WTC11 (cell line): Measurements from ENCODE around the gene GSK3B. TPM values are rescaled to one million over a fixed set of nuclear protein-coding genes. Genes with fewer than 3 reads are reported as not detected.

Experiments
- ATAC-seq: fragments of 200-7000 bp; cut with Tn5 transposase; 2 replicates; pipeline ENCODE4 v1.10.0; 2021; ENCODE audit warnings: mild to moderate bottlenecking, moderate library complexity
- CTCF ChIA-PET: fragments of 300-600 bp; sonication (Branson Sonifier 250); formaldehyde crosslinking; loops from one replicate; lab custom pipeline; 2021; ENCODE audit warnings: antibody characterized with exemption; lab: Charles Lee
- POLR2A ChIA-PET: fragments of 350-600 bp; sonication (Branson Sonifier 250); formaldehyde crosslinking; loops from one replicate; lab custom pipeline; 2021; ENCODE audit warnings: antibody characterized with exemption; lab: Charles Lee
- DNase-seq: peaks from one replicate; pipeline ENCODE4 v3.0.0; 2021; ENCODE audit warnings: low spot score
- H3K27ac Mint-ChIP-seq: 2 replicates; pipeline ENCODE4 v1.8.0; 2021; ENCODE audit warnings: mixed read lengths
- H3K27me3 Mint-ChIP-seq: 2 replicates; pipeline ENCODE4 v1.8.0; 2021; ENCODE audit warnings: low read depth, mild to moderate bottlenecking, moderate library complexity, mixed read lengths
- H3K36me3 Mint-ChIP-seq: 2 replicates; pipeline ENCODE4 v1.8.0; 2021; ENCODE audit warnings: mixed read lengths
- H3K4me1 Mint-ChIP-seq: 2 replicates; pipeline ENCODE4 v1.8.0; 2022; ENCODE audit warnings: mixed read lengths
- H3K4me3 Mint-ChIP-seq: 2 replicates; pipeline ENCODE4 v1.8.0; 2021; ENCODE audit warnings: mild to moderate bottlenecking, moderate library complexity, mixed read lengths
- H3K9me3 Mint-ChIP-seq: 2 replicates; pipeline ENCODE4 v1.8.0; 2021; ENCODE audit warnings: mixed read lengths
- ELF4 ChIP-seq: sonication (generic); formaldehyde crosslinking; IDR thresholded peaks from 2 replicates; pipeline ENCODE4 v1.8.1; 2022; ENCODE audit warnings: low read depth, mild to moderate bottlenecking, moderate library complexity, missing genetic modification reagents
- EMX1 ChIP-seq: fragments of 250-450 bp; sonication (Bioruptor Pico); IDR thresholded peaks from 2 replicates; pipeline ENCODE4 v1.8.0; 2021; ENCODE audit warnings: mild to moderate bottlenecking
- ESRRA ChIP-seq: sonication (generic); formaldehyde crosslinking; IDR thresholded peaks from 2 replicates; pipeline ENCODE4 v1.8.1; 2022; ENCODE audit warnings: mild to moderate bottlenecking, missing genetic modification reagents, borderline replicate concordance
- ETV6 ChIP-seq: sonication (generic); formaldehyde crosslinking; IDR thresholded peaks from 2 replicates; pipeline ENCODE4 v1.8.1; 2022; ENCODE audit warnings: mild to moderate bottlenecking, missing genetic modification reagents
- KAT7 ChIP-seq: sonication (generic); formaldehyde crosslinking; IDR thresholded peaks from 2 replicates; pipeline ENCODE4 v1.8.1; 2023; ENCODE audit warnings: missing genetic modification reagents, mild to moderate bottlenecking, borderline replicate concordance
- NR3C1 ChIP-seq: sonication (generic); formaldehyde crosslinking; conservative IDR thresholded peaks from 2 replicates; pipeline ENCODE4 v1.8.1; 2023; ENCODE audit warnings: low read depth, mild to moderate bottlenecking, missing genetic modification reagents
- RORB ChIP-seq: fragments of 250-450 bp; sonication (Bioruptor Pico); IDR thresholded peaks from 2 replicates; pipeline ENCODE4 v1.9.0; 2021; ENCODE audit warnings: mild to moderate bottlenecking
- ZNF263 ChIP-seq: sonication (generic); formaldehyde crosslinking; IDR thresholded peaks from 2 replicates; pipeline ENCODE4 v1.8.1; 2022; ENCODE audit warnings: low read depth, mild to moderate bottlenecking, moderate library complexity, missing genetic modification reagents
- ZNF317 ChIP-seq: sonication (generic); formaldehyde crosslinking; IDR thresholded peaks from 2 replicates; pipeline ENCODE4 v1.8.1; 2023; ENCODE audit warnings: low read depth, mild to moderate bottlenecking, moderate library complexity, missing genetic modification reagents, borderline replicate concordance
- ZNF423 ChIP-seq: fragments of 250-450 bp; sonication (Bioruptor Pico); IDR thresholded peaks from 2 replicates; pipeline ENCODE4 v2.1.2; 2022; ENCODE audit warnings: mild to moderate bottlenecking, moderate library complexity
- total RNA-seq: library from RNA; stranded (reverse); gene quantifications from 3 replicates; pipeline ENCODE4 v1.2.3, GENCODE V29; 2021
- TF ChIP-seq, protein P1 (sequence below): fragments of 250-450 bp; sonication (Bioruptor Pico); IDR thresholded peaks from 2 replicates; pipeline ENCODE4 v2.1.2; 2022; ENCODE audit warnings: mild to moderate bottlenecking, moderate library complexity
- TF ChIP-seq, protein P2 (sequence below): sonication (generic); formaldehyde crosslinking; IDR thresholded peaks from 2 replicates; pipeline ENCODE4 v1.8.1; 2023; ENCODE audit warnings: mild to moderate bottlenecking, missing genetic modification reagents, moderate library complexity
- TF ChIP-seq, protein P3 (sequence below): sonication (generic); formaldehyde crosslinking; IDR thresholded peaks from 2 replicates; pipeline ENCODE4 v1.8.0; 2023; ENCODE audit warnings: missing genetic modification reagents, mild to moderate bottlenecking, borderline replicate concordance
- TF ChIP-seq, protein P4 (sequence below): fragments of 250-450 bp; sonication (Bioruptor Pico); IDR thresholded peaks from 2 replicates; pipeline ENCODE4 v1.8.0; 2021; ENCODE audit warnings: mild to moderate bottlenecking
- TF ChIP-seq, protein P5 (sequence below): sonication (generic); formaldehyde crosslinking; IDR thresholded peaks from 2 replicates; pipeline ENCODE4 v1.8.1; 2022; ENCODE audit warnings: low read depth, missing genetic modification reagents, borderline replicate concordance
- TF ChIP-seq, protein P6 (sequence below): sonication (generic); formaldehyde crosslinking; IDR thresholded peaks from 2 replicates; pipeline ENCODE4 v1.8.0; 2022; ENCODE audit warnings: mild to moderate bottlenecking, missing genetic modification reagents

Gene GSK3B
- total RNA-seq, 1 experiment from 2014 or later, result 48.9 TPM

DNA sequence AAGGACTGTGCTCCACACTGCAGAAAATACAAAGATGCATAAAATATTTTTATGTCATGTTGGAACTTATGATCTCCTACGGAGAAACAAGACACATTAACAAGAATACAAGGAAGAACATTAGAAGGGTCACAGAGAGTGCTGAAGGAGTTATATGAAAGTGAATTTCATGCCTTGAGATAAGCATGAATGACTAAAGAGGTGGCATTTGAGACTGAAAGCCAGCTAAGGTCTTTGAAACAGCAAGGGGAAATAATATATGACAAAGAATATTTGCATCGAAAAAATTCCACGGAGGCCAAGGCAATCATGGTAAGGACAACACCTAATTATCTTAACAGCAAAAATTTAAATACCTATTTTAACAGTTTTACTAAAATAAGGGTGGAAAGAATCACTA, 12.5 kb downstream of the GSK3B start:
- H3K27me3 Mint-ChIP-seq, result no peaks in the 10 kb centered on the region
- no peak overlapping the region for H3K27ac Mint-ChIP-seq
- no peak overlapping the region for H3K4me3 Mint-ChIP-seq
- peaks cover 3% of the 10 kb centered on the region; the same call in 1 of the 2 replicates for H3K36me3 Mint-ChIP-seq
- H3K4me1 Mint-ChIP-seq, result peaks cover 16% of the 10 kb centered on the region
- ATAC-seq (no peak), DNase-seq (no peak)
- TF ChIP-seq ZNF423, result no peak
- no peak for TF ChIP-seq EMX1 (CRISPR knock-in tag)
- TF ChIP-seq, protein P1, sequence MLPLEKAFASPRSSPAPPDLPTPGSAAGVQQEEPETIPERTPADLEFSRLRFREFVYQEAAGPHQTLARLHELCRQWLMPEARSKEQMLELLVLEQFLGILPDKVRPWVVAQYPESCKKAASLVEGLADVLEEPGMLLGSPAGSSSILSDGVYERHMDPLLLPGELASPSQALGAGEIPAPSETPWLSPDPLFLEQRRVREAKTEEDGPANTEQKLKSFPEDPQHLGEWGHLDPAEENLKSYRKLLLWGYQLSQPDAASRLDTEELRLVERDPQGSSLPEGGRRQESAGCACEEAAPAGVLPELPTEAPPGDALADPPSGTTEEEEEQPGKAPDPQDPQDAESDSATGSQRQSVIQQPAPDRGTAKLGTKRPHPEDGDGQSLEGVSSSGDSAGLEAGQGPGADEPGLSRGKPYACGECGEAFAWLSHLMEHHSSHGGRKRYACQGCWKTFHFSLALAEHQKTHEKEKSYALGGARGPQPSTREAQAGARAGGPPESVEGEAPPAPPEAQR (CRISPR knock-in tag), result no peak
- no peak for TF ChIP-seq ESRRA (CRISPR knock-in tag)
- TF ChIP-seq ELF4 (CRISPR knock-in tag), result no peak
- TF ChIP-seq, protein P2, sequence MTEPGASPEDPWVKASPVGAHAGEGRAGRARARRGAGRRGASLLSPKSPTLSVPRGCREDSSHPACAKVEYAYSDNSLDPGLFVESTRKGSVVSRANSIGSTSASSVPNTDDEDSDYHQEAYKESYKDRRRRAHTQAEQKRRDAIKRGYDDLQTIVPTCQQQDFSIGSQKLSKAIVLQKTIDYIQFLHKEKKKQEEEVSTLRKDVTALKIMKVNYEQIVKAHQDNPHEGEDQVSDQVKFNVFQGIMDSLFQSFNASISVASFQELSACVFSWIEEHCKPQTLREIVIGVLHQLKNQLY (CRISPR knock-in tag), result no peak
- TF ChIP-seq, protein P3, sequence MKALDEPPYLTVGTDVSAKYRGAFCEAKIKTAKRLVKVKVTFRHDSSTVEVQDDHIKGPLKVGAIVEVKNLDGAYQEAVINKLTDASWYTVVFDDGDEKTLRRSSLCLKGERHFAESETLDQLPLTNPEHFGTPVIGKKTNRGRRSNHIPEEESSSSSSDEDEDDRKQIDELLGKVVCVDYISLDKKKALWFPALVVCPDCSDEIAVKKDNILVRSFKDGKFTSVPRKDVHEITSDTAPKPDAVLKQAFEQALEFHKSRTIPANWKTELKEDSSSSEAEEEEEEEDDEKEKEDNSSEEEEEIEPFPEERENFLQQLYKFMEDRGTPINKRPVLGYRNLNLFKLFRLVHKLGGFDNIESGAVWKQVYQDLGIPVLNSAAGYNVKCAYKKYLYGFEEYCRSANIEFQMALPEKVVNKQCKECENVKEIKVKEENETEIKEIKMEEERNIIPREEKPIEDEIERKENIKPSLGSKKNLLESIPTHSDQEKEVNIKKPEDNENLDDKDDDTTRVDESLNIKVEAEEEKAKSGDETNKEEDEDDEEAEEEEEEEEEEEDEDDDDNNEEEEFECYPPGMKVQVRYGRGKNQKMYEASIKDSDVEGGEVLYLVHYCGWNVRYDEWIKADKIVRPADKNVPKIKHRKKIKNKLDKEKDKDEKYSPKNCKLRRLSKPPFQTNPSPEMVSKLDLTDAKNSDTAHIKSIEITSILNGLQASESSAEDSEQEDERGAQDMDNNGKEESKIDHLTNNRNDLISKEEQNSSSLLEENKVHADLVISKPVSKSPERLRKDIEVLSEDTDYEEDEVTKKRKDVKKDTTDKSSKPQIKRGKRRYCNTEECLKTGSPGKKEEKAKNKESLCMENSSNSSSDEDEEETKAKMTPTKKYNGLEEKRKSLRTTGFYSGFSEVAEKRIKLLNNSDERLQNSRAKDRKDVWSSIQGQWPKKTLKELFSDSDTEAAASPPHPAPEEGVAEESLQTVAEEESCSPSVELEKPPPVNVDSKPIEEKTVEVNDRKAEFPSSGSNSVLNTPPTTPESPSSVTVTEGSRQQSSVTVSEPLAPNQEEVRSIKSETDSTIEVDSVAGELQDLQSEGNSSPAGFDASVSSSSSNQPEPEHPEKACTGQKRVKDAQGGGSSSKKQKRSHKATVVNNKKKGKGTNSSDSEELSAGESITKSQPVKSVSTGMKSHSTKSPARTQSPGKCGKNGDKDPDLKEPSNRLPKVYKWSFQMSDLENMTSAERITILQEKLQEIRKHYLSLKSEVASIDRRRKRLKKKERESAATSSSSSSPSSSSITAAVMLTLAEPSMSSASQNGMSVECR (CRISPR knock-in tag), result no peak
- no peak for TF ChIP-seq ZNF263 (CRISPR knock-in tag)
- no peak for TF ChIP-seq ZNF317
- TF ChIP-seq ETV6, result no peak
- TF ChIP-seq, protein P4, sequence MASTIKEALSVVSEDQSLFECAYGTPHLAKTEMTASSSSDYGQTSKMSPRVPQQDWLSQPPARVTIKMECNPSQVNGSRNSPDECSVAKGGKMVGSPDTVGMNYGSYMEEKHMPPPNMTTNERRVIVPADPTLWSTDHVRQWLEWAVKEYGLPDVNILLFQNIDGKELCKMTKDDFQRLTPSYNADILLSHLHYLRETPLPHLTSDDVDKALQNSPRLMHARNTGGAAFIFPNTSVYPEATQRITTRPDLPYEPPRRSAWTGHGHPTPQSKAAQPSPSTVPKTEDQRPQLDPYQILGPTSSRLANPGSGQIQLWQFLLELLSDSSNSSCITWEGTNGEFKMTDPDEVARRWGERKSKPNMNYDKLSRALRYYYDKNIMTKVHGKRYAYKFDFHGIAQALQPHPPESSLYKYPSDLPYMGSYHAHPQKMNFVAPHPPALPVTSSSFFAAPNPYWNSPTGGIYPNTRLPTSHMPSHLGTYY (CRISPR knock-in tag), result no peak
- TF ChIP-seq, protein P5, sequence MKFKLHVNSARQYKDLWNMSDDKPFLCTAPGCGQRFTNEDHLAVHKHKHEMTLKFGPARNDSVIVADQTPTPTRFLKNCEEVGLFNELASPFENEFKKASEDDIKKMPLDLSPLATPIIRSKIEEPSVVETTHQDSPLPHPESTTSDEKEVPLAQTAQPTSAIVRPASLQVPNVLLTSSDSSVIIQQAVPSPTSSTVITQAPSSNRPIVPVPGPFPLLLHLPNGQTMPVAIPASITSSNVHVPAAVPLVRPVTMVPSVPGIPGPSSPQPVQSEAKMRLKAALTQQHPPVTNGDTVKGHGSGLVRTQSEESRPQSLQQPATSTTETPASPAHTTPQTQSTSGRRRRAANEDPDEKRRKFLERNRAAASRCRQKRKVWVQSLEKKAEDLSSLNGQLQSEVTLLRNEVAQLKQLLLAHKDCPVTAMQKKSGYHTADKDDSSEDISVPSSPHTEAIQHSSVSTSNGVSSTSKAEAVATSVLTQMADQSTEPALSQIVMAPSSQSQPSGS, result no peak
- TF ChIP-seq, protein P6, sequence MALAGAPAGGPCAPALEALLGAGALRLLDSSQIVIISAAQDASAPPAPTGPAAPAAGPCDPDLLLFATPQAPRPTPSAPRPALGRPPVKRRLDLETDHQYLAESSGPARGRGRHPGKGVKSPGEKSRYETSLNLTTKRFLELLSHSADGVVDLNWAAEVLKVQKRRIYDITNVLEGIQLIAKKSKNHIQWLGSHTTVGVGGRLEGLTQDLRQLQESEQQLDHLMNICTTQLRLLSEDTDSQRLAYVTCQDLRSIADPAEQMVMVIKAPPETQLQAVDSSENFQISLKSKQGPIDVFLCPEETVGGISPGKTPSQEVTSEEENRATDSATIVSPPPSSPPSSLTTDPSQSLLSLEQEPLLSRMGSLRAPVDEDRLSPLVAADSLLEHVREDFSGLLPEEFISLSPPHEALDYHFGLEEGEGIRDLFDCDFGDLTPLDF, result no peak
- no peak for TF ChIP-seq NR3C1 (CRISPR knock-in tag)
- no peak for TF ChIP-seq RORB (CRISPR knock-in tag)
- no peak for TF ChIP-seq KAT7 (CRISPR knock-in tag)
- CTCF ChIA-PET, result interaction anchor here (1.1 kb wide), 1 partner anchor 336 kb away, joined by 3 read pairs; no protein-coding TSS in a partner anchor
- POLR2A ChIA-PET, result interaction anchor here (0.7 to 1.6 kb wide), 2 partner anchors 13 to 242 kb away, joined by 3 to 6 read pairs; no protein-coding TSS in a partner anchor
- H3K9me3 Mint-ChIP-seq, result no peaks in the 10 kb centered on the region
